ENCODE results near the gene GPR17. TPM values are rescaled to one million over a fixed set of nuclear protein-coding genes. Genes with fewer than 3 reads are reported as not detected.
A peak's percentile ranks its signal among the peaks of the same experiment; 100 is the strongest.

Gene GPR17
- total RNA-seq, 1 experiment from 2014 or later, result not detected

DNA sequence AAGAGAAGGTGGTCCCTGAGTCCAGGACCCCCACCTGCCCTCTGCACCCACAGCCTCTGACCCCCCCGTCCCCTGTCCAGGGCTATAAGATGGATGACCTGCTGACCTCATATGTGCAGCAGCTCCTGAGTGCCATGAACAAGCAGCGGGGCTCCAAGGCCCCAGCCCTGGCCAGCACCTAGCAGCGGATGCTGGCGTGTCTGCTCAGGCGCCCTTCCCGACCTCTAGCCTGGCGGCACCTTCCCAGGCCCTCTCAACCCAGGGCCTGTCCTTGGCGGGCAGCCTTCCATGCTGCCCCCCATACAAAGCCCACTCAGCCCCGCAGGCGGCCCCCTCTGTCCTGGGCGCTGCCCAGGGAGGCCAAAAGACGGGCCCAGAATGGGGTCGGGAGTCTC, 8.7 kb upstream of the GPR17 start:
- Histone ChIP-seq H3K27ac (ENCODE audit: low read length) (no peak overlapping the region), H3K4me1 (ENCODE audit: control insufficient read depth, insufficient read depth, low read length) (peaks cover 10% of the 10 kb centered on the region), H3K36me3 (ENCODE audit: control insufficient read depth, insufficient read depth, low read length) (no peaks in the 10 kb centered on the region), H3K27me3 (ENCODE audit: control insufficient read depth, insufficient read depth, low read length) (no peaks in the 10 kb centered on the region), H3K9me3 (ENCODE audit: control insufficient read depth, insufficient read depth, low read depth, low read length) (no peaks in the 10 kb centered on the region), H3K4me3 (ENCODE audit: low read depth in 2 of 2, low read length in 2 of 2) (no peak overlapping the region)
- CTCF ChIA-PET, result interaction anchor here (0.6 kb wide), 1 partner anchor 539 kb away, joined by 3 read pairs; no protein-coding TSS in a partner anchor
- intact Hi-C loops (cut with micrococcal nuclease; ENCODE audit: unreplicated experiment) (no loop called here), in situ Hi-C loops (cut with HindIII; ENCODE audit: low pct_unique_long_range_greater_than_20kb, low sequenced_read_pairs) (no loop called here)
- no peak for TF ChIP-seq SIN3A (IDR thresholded peaks at IDR 0.05; ENCODE audit: borderline replicate concordance, insufficient read depth, low read depth, low read length)
- TF ChIP-seq POLR2AphosphoS5 (IDR thresholded peaks at IDR 0.05; ENCODE audit: low read depth, low read length), result no peak
- TF ChIP-seq, protein P1, sequence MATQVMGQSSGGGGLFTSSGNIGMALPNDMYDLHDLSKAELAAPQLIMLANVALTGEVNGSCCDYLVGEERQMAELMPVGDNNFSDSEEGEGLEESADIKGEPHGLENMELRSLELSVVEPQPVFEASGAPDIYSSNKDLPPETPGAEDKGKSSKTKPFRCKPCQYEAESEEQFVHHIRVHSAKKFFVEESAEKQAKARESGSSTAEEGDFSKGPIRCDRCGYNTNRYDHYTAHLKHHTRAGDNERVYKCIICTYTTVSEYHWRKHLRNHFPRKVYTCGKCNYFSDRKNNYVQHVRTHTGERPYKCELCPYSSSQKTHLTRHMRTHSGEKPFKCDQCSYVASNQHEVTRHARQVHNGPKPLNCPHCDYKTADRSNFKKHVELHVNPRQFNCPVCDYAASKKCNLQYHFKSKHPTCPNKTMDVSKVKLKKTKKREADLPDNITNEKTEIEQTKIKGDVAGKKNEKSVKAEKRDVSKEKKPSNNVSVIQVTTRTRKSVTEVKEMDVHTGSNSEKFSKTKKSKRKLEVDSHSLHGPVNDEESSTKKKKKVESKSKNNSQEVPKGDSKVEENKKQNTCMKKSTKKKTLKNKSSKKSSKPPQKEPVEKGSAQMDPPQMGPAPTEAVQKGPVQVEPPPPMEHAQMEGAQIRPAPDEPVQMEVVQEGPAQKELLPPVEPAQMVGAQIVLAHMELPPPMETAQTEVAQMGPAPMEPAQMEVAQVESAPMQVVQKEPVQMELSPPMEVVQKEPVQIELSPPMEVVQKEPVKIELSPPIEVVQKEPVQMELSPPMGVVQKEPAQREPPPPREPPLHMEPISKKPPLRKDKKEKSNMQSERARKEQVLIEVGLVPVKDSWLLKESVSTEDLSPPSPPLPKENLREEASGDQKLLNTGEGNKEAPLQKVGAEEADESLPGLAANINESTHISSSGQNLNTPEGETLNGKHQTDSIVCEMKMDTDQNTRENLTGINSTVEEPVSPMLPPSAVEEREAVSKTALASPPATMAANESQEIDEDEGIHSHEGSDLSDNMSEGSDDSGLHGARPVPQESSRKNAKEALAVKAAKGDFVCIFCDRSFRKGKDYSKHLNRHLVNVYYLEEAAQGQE (IDR thresholded peaks at IDR 0.05; ENCODE audit: insufficient read depth in 1 of 2, low read depth in 2 of 2, low read length in 1 of 2), result no peak
- POLR2A ChIA-PET, result no interaction called here
- no peak; the same call in 1 of the 2 replicates for ATAC-seq
- no TSS peak for BruUV-seq (replicated peaks)
- DNase-seq (ENCODE audit: low read depth, low spot score), result no peak

DNA sequence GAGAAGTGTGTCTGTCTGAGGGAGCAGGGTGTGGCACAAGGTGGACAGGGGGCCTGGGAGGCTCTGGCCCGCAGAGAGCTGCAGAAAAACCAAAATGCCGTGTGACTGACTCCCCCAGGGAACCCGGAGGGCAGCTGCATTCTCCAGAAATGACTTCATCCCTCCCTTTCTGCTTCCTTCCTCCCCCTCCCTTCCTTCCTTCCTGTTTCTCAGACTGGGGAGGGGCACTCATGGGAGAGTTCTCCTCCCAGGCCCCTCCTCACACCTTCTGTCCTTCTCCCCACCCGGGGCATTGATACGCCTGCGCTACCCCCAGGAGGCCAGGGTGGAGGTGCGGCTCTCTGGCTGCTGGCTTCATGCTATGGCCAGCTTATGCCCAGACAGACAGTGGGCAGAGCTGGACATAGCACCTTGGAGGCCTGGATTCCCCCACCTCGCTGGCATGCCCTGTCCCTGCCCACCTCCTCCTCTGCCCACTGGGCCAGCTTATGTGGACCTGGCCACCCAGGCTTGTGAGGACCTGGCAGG, 8.2 kb upstream of the GPR17 start:
- no peak for TF ChIP-seq TCF7L2 (IDR thresholded peaks at IDR 0.05; ENCODE audit: low read depth, low read length)
- TF ChIP-seq, protein P2, sequence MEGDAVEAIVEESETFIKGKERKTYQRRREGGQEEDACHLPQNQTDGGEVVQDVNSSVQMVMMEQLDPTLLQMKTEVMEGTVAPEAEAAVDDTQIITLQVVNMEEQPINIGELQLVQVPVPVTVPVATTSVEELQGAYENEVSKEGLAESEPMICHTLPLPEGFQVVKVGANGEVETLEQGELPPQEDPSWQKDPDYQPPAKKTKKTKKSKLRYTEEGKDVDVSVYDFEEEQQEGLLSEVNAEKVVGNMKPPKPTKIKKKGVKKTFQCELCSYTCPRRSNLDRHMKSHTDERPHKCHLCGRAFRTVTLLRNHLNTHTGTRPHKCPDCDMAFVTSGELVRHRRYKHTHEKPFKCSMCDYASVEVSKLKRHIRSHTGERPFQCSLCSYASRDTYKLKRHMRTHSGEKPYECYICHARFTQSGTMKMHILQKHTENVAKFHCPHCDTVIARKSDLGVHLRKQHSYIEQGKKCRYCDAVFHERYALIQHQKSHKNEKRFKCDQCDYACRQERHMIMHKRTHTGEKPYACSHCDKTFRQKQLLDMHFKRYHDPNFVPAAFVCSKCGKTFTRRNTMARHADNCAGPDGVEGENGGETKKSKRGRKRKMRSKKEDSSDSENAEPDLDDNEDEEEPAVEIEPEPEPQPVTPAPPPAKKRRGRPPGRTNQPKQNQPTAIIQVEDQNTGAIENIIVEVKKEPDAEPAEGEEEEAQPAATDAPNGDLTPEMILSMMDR (IDR thresholded peaks at IDR 0.05), result no peak
- TF ChIP-seq, protein P1 (IDR thresholded peaks at IDR 0.05; ENCODE audit: insufficient read depth in 1 of 2, low read depth in 2 of 2, low read length in 1 of 2), result no peak
- no peak for TF ChIP-seq SIN3A (IDR thresholded peaks at IDR 0.05; ENCODE audit: borderline replicate concordance, insufficient read depth, low read depth, low read length)
- TF ChIP-seq POLR2AphosphoS5 (IDR thresholded peaks at IDR 0.05; ENCODE audit: low read depth, low read length), result no peak
- BruUV-seq (replicated peaks), result no TSS peak
- peak; percentile 43 for ATAC-seq
- in situ Hi-C loops (cut with HindIII; ENCODE audit: low pct_unique_long_range_greater_than_20kb, low sequenced_read_pairs), result no loop called here
- no peak overlapping the region for H3K27ac ChIP-seq (ENCODE audit: low read length)
- H3K4me1 ChIP-seq (ENCODE audit: control insufficient read depth, insufficient read depth, low read length), result peaks cover 10% of the 10 kb centered on the region
- intact Hi-C loops (cut with micrococcal nuclease; ENCODE audit: unreplicated experiment), result no loop called here
- no peaks in the 10 kb centered on the region for H3K9me3 ChIP-seq (ENCODE audit: control insufficient read depth, insufficient read depth, low read depth, low read length)
- ChIA-PET CTCF (no interaction called here), POLR2A (no interaction called here)
- no peak overlapping the region for H3K4me3 ChIP-seq (ENCODE audit: low read depth in 2 of 2, low read length in 2 of 2)
- DNase-seq (ENCODE audit: low read depth, low spot score), result no peak
- H3K36me3 ChIP-seq (ENCODE audit: control insufficient read depth, insufficient read depth, low read length), result no peaks in the 10 kb centered on the region
- no peaks in the 10 kb centered on the region for H3K27me3 ChIP-seq (ENCODE audit: control insufficient read depth, insufficient read depth, low read length)
